ENCODE measurements around the gene EIF2S1.
"Not testable (repeated sequence)": the region's sequence is repeated elsewhere in the genome, so short reads cannot be mapped to it uniquely, and the experiment has no call there.

EIF2S1 gene

GRCh38 chr14:67359775-67360469 lies at the start of gene EIF2S1, which contains the start of gene ATP6V1D:
Gene EIF2S1 (plus strand): TSS chr14:67360328. CDS start chr14:67364768, 4,440 bp downstream.
Gene ATP6V1D (minus strand): TSS chr14:67359804. CDS start chr14:67359698, 106 bp downstream.
- H3K4me1 ChIP-seq (ENCODE audit: control insufficient read depth in 1 of 2, insufficient read depth in 2 of 2, low read length in 2 of 2) = peaks cover 40 to 53% of the 10 kb centered on the region in 2 donors
- H3K9ac ChIP-seq (ENCODE audit: low read depth in 1 of 2, low read length in 2 of 2) = peak within 1 kb of the TSS; percentile 92 to 93
- H3K4me3 ChIP-seq (ENCODE audit: low read depth in 1 of 2, low read length in 2 of 2) = peak within 1 kb of the TSS; percentile 97 to 98
- H3K27me3 ChIP-seq (ENCODE audit: control insufficient read depth in 1 of 2, insufficient read depth in 2 of 2, low read length in 2 of 2) = no peaks in the 10 kb centered on the region
- no peaks in the 10 kb centered on the region for H3K9me3 ChIP-seq (ENCODE audit: control insufficient read depth in 1 of 2, low read length in 2 of 2)
- H3K36me3 ChIP-seq (ENCODE audit: control insufficient read depth in 1 of 2, insufficient read depth in 2 of 2, low read length in 2 of 2) = peaks cover 0 to 4% of the 10 kb centered on the region in 2 donors
- peak within 1 kb of the TSS; percentile 89 for H3K27ac ChIP-seq (ENCODE audit: low read depth, low read length)

- no peaks in the 10 kb centered on the region for H3K4me1 ChIP-seq (ENCODE audit: control insufficient read depth in 1 of 2, insufficient read depth in 2 of 2, low read length in 2 of 2)
- H3K9ac ChIP-seq (ENCODE audit: low read depth in 1 of 2, low read length in 2 of 2) = no peak overlapping the region
- H3K9me3 ChIP-seq (ENCODE audit: control insufficient read depth in 1 of 2, low read length in 2 of 2) = no peaks in the 10 kb centered on the region
- no peak overlapping the region for H3K27ac ChIP-seq (ENCODE audit: low read depth, low read length)
- H3K4me3 ChIP-seq (ENCODE audit: low read depth in 1 of 2, low read length in 2 of 2) = no peak overlapping the region
- peaks cover 4 to 26% of the 10 kb centered on the region in 2 donors for H3K36me3 ChIP-seq (ENCODE audit: control insufficient read depth in 1 of 2, insufficient read depth in 2 of 2, low read length in 2 of 2)
- no peaks in the 10 kb centered on the region for H3K27me3 ChIP-seq (ENCODE audit: control insufficient read depth in 1 of 2, insufficient read depth in 2 of 2, low read length in 2 of 2)
Measured at GRCh38 chr14:67311868-67312267, 48.3 kb upstream of the EIF2S1 start.

GRCh38 chr14:67313153-67313552 lies 47.0 kb upstream of the EIF2S1 start:
- Histone ChIP-seq H3K4me3 (ENCODE audit: low read depth in 1 of 2, low read length in 2 of 2) (no peak overlapping the region), H3K4me1 (ENCODE audit: control insufficient read depth in 1 of 2, insufficient read depth in 2 of 2, low read length in 2 of 2) (no peaks in the 10 kb centered on the region), H3K36me3 (ENCODE audit: control insufficient read depth in 1 of 2, insufficient read depth in 2 of 2, low read length in 2 of 2) (peaks cover 4 to 32% of the 10 kb centered on the region in 2 donors), H3K9ac (ENCODE audit: low read depth in 1 of 2, low read length in 2 of 2) (no peak overlapping the region), H3K9me3 (ENCODE audit: control insufficient read depth in 1 of 2, low read length in 2 of 2) (no peaks in the 10 kb centered on the region), H3K27ac (ENCODE audit: low read depth, low read length) (no peak overlapping the region), H3K27me3 (ENCODE audit: control insufficient read depth in 1 of 2, insufficient read depth in 2 of 2, low read length in 2 of 2) (no peaks in the 10 kb centered on the region)

GRCh38 chr14:67317822-67318221 lies 42.3 kb upstream of the EIF2S1 start:
- Histone ChIP-seq H3K36me3 (ENCODE audit: control insufficient read depth in 1 of 2, insufficient read depth in 2 of 2, low read length in 2 of 2) (peaks cover 11 to 48% of the 10 kb centered on the region in 2 donors), H3K9me3 (ENCODE audit: control insufficient read depth in 1 of 2, low read length in 2 of 2) (no peaks in the 10 kb centered on the region), H3K9ac (ENCODE audit: low read depth in 1 of 2, low read length in 2 of 2) (no peak overlapping the region), H3K27ac (ENCODE audit: low read depth, low read length) (no peak overlapping the region), H3K4me3 (ENCODE audit: low read depth in 1 of 2, low read length in 2 of 2) (no peak overlapping the region), H3K27me3 (ENCODE audit: control insufficient read depth in 1 of 2, insufficient read depth in 2 of 2, low read length in 2 of 2) (no peaks in the 10 kb centered on the region), H3K4me1 (ENCODE audit: control insufficient read depth in 1 of 2, insufficient read depth in 2 of 2, low read length in 2 of 2) (no peaks in the 10 kb centered on the region)

GRCh38 chr14:67319142-67319541 lies 41.0 kb upstream of the EIF2S1 start:
- Histone ChIP-seq H3K9me3 (ENCODE audit: control insufficient read depth in 1 of 2, low read length in 2 of 2) (no peaks in the 10 kb centered on the region), H3K9ac (ENCODE audit: low read depth in 1 of 2, low read length in 2 of 2) (no peak overlapping the region), H3K27ac (ENCODE audit: low read depth, low read length) (no peak overlapping the region), H3K36me3 (ENCODE audit: control insufficient read depth in 1 of 2, insufficient read depth in 2 of 2, low read length in 2 of 2) (peaks cover 7 to 51% of the 10 kb centered on the region in 2 donors), H3K27me3 (ENCODE audit: control insufficient read depth in 1 of 2, insufficient read depth in 2 of 2, low read length in 2 of 2) (no peaks in the 10 kb centered on the region), H3K4me3 (ENCODE audit: low read depth in 1 of 2, low read length in 2 of 2) (no peak overlapping the region), H3K4me1 (ENCODE audit: control insufficient read depth in 1 of 2, insufficient read depth in 2 of 2, low read length in 2 of 2) (no peaks in the 10 kb centered on the region)

GRCh38 chr14:67329666-67330065 lies 30.5 kb upstream of the EIF2S1 start:
- not testable (repeated sequence) for H3K9ac ChIP-seq (ENCODE audit: low read depth in 1 of 2, low read length in 2 of 2); H3K4me3 ChIP-seq (ENCODE audit: low read depth in 1 of 2, low read length in 2 of 2); H3K27me3 ChIP-seq (ENCODE audit: control insufficient read depth in 1 of 2, insufficient read depth in 2 of 2, low read length in 2 of 2); H3K27ac ChIP-seq (ENCODE audit: low read depth, low read length); H3K9me3 ChIP-seq (ENCODE audit: control insufficient read depth in 1 of 2, low read length in 2 of 2); H3K4me1 ChIP-seq (ENCODE audit: control insufficient read depth in 1 of 2, insufficient read depth in 2 of 2, low read length in 2 of 2)
- peaks cover 30 to 31% of the 10 kb centered on the region in 2 donors for H3K36me3 ChIP-seq (ENCODE audit: control insufficient read depth in 1 of 2, insufficient read depth in 2 of 2, low read length in 2 of 2)

GRCh38 chr14:67331368-67332125 lies 28.6 kb upstream of the EIF2S1 start:
- Histone ChIP-seq H3K9ac (ENCODE audit: low read depth in 1 of 2, low read length in 2 of 2) (no peak overlapping the region), H3K4me3 (ENCODE audit: low read depth in 1 of 2, low read length in 2 of 2) (no peak overlapping the region), H3K27ac (ENCODE audit: low read depth, low read length) (no peak overlapping the region), H3K4me1 (ENCODE audit: control insufficient read depth in 1 of 2, insufficient read depth in 2 of 2, low read length in 2 of 2) (no peaks in the 10 kb centered on the region), H3K36me3 (ENCODE audit: control insufficient read depth in 1 of 2, insufficient read depth in 2 of 2, low read length in 2 of 2) (peaks cover 38 to 44% of the 10 kb centered on the region in 2 donors), H3K27me3 (ENCODE audit: control insufficient read depth in 1 of 2, insufficient read depth in 2 of 2, low read length in 2 of 2) (no peaks in the 10 kb centered on the region), H3K9me3 (ENCODE audit: control insufficient read depth in 1 of 2, low read length in 2 of 2) (no peaks in the 10 kb centered on the region)

- Histone ChIP-seq H3K27me3 (ENCODE audit: control insufficient read depth in 1 of 2, insufficient read depth in 2 of 2, low read length in 2 of 2) (no peaks in the 10 kb centered on the region), H3K36me3 (ENCODE audit: control insufficient read depth in 1 of 2, insufficient read depth in 2 of 2, low read length in 2 of 2) (peaks cover 45 to 48% of the 10 kb centered on the region in 2 donors), H3K27ac (ENCODE audit: low read depth, low read length) (no peak overlapping the region)
Measured at GRCh38 chr14:67332468-67332867, 27.7 kb upstream of the EIF2S1 start.

GRCh38 chr14:67335781-67336180 lies 24.3 kb upstream of the EIF2S1 start:
- H3K36me3 ChIP-seq (ENCODE audit: control insufficient read depth in 1 of 2, insufficient read depth in 2 of 2, low read length in 2 of 2) = peaks cover 61 to 68% of the 10 kb centered on the region in 2 donors
- no peaks in the 10 kb centered on the region for H3K27me3 ChIP-seq (ENCODE audit: control insufficient read depth in 1 of 2, insufficient read depth in 2 of 2, low read length in 2 of 2)
- H3K9ac ChIP-seq (ENCODE audit: low read depth in 1 of 2, low read length in 2 of 2) = no peak overlapping the region
- no peak overlapping the region for H3K4me3 ChIP-seq (ENCODE audit: low read depth in 1 of 2, low read length in 2 of 2)
- H3K27ac ChIP-seq (ENCODE audit: low read depth, low read length) = no peak overlapping the region
- H3K4me1 ChIP-seq (ENCODE audit: control insufficient read depth in 1 of 2, insufficient read depth in 2 of 2, low read length in 2 of 2) = no peaks in the 10 kb centered on the region
- no peaks in the 10 kb centered on the region for H3K9me3 ChIP-seq (ENCODE audit: control insufficient read depth in 1 of 2, low read length in 2 of 2)

More at GRCh38 chr14:67332468-67332867, 27.7 kb upstream of the EIF2S1 start:
- no peak overlapping the region for H3K9ac ChIP-seq (ENCODE audit: low read depth in 1 of 2, low read length in 2 of 2)
- no peak overlapping the region for H3K4me3 ChIP-seq (ENCODE audit: low read depth in 1 of 2, low read length in 2 of 2)
- no peaks in the 10 kb centered on the region for H3K4me1 ChIP-seq (ENCODE audit: control insufficient read depth in 1 of 2, insufficient read depth in 2 of 2, low read length in 2 of 2)
- no peaks in the 10 kb centered on the region for H3K9me3 ChIP-seq (ENCODE audit: control insufficient read depth in 1 of 2, low read length in 2 of 2)

- peaks cover 37 to 65% of the 10 kb centered on the region in 2 donors for H3K36me3 ChIP-seq (ENCODE audit: control insufficient read depth in 1 of 2, insufficient read depth in 2 of 2, low read length in 2 of 2)
- H3K27me3 ChIP-seq (ENCODE audit: control insufficient read depth in 1 of 2, insufficient read depth in 2 of 2, low read length in 2 of 2); H3K4me1 ChIP-seq (ENCODE audit: control insufficient read depth in 1 of 2, insufficient read depth in 2 of 2, low read length in 2 of 2); H3K4me3 ChIP-seq (ENCODE audit: low read depth in 1 of 2, low read length in 2 of 2); H3K9me3 ChIP-seq (ENCODE audit: control insufficient read depth in 1 of 2, low read length in 2 of 2); H3K27ac ChIP-seq (ENCODE audit: low read depth, low read length); H3K9ac ChIP-seq (ENCODE audit: low read depth in 1 of 2, low read length in 2 of 2): not testable (repeated sequence)
Measured at GRCh38 chr14:67341231-67341630, 18.9 kb upstream of the EIF2S1 start.

All from duodenal mucosa (tissue), 2 donors.